ENCODE results near the gene ATAD5. TPM values are rescaled to one million over a fixed set of nuclear protein-coding genes. Genes with fewer than 3 reads are reported as not detected.
"Not testable (repeated sequence)": the region's sequence is repeated elsewhere in the genome, so short reads cannot be mapped to it uniquely, and the experiment has no call there.

Gene ATAD5
- total RNA-seq, 2 donors from 2014 or later = 2.0 to 3.1 TPM

GRCh38 chr17:30816165-30816564 is 15.6 kb upstream of the ATAD5 start:
- DNase-seq (ENCODE audit: low spot score) = no peak
- Histone ChIP-seq H3K27ac (no peak overlapping the region), H3K36me3 (no peaks in the 10 kb centered on the region), H3K4me1 (replicated peaks) (no peaks in the 10 kb centered on the region), H3K27me3 (replicated peaks; ENCODE audit: insufficient read depth) (no peaks in the 10 kb centered on the region), H3K9me3 (no peaks in the 10 kb centered on the region), H3K4me3 (no peak overlapping the region)
- TF ChIP-seq POLR2A (IDR thresholded peaks at IDR 0.05) (no peak), POLR2AphosphoS5 (IDR thresholded peaks at IDR 0.05) (no peak), CTCF (IDR thresholded peaks at IDR 0.05) (no peak)
- 91% methylated on average over 7 of the region's 7 CpGs for WGBS
- intact Hi-C loops (cut with DNase I) = no loop called here

GRCh38 chr17:30819971-30820705 is 11.6 kb upstream of the ATAD5 start:
- Histone ChIP-seq H3K4me3 (no peak overlapping the region), H3K9me3 (no peaks in the 10 kb centered on the region), H3K27me3 (replicated peaks; ENCODE audit: insufficient read depth) (no peaks in the 10 kb centered on the region), H3K36me3 (no peaks in the 10 kb centered on the region), H3K27ac (no peak overlapping the region), H3K4me1 (replicated peaks) (peaks cover 3% of the 10 kb centered on the region)
- WGBS = 76% methylated on average over 8 of the region's 8 CpGs
- no peak for TF ChIP-seq POLR2AphosphoS5 (IDR thresholded peaks at IDR 0.05)
- TF ChIP-seq POLR2A (IDR thresholded peaks at IDR 0.05) = no peak
- no peak for TF ChIP-seq CTCF (IDR thresholded peaks at IDR 0.05)
- no peak for DNase-seq (ENCODE audit: low spot score)
- intact Hi-C loops (cut with DNase I) = loop anchor here (10.0 kb wide), 1 partner anchor 345 kb away; the partner anchor contains the start of gene GOSR1

GRCh38 chr17:30821871-30822723 is 9.7 kb upstream of the ATAD5 start:
- H3K9me3 ChIP-seq = no peaks in the 10 kb centered on the region
- no peaks in the 10 kb centered on the region for H3K36me3 ChIP-seq
- H3K27ac ChIP-seq = no peak overlapping the region
- no peak overlapping the region for H3K4me3 ChIP-seq
- 39% methylated on average over 9 of the region's 9 CpGs for WGBS
- TF ChIP-seq CTCF (IDR thresholded peaks at IDR 0.05) = no peak
- no peak for TF ChIP-seq POLR2A (IDR thresholded peaks at IDR 0.05)
- no peak for TF ChIP-seq POLR2AphosphoS5 (IDR thresholded peaks at IDR 0.05)
- H3K27me3 ChIP-seq (replicated peaks; ENCODE audit: insufficient read depth) = no peaks in the 10 kb centered on the region
- DNase-seq (ENCODE audit: low spot score) = no peak
- H3K4me1 ChIP-seq (replicated peaks) = peaks cover 6% of the 10 kb centered on the region
- intact Hi-C loops (cut with DNase I) = loop anchor here (10.0 kb wide), 1 partner anchor 347 kb away; the partner anchor contains the start of gene GOSR1

- not testable (repeated sequence) for H3K9me3 ChIP-seq; H3K4me3 ChIP-seq; H3K27me3 ChIP-seq (replicated peaks; ENCODE audit: insufficient read depth); DNase-seq (ENCODE audit: low spot score); H3K4me1 ChIP-seq (replicated peaks); H3K27ac ChIP-seq; H3K36me3 ChIP-seq
- 88% methylated on average over 14 of the region's 14 CpGs for WGBS
- intact Hi-C loops (cut with DNase I) = loop anchor here (10.0 kb wide), 1 partner anchor 348 kb away; the partner anchor contains the start of gene GOSR1
These were observed 8.8 kb upstream of the ATAD5 start for GRCh38 chr17:30822919-30823318.

GRCh38 chr17:30823421-30823820 is 8.3 kb upstream of the ATAD5 start:
- H3K27me3 ChIP-seq (replicated peaks; ENCODE audit: insufficient read depth) = no peaks in the 10 kb centered on the region
- peaks cover 6% of the 10 kb centered on the region for H3K4me1 ChIP-seq (replicated peaks)
- TF ChIP-seq POLR2AphosphoS5 (IDR thresholded peaks at IDR 0.05) (no peak), POLR2A (IDR thresholded peaks at IDR 0.05) (no peak), CTCF (IDR thresholded peaks at IDR 0.05) (no peak)
- DNase-seq (ENCODE audit: low spot score) = no peak
- no peaks in the 10 kb centered on the region for H3K9me3 ChIP-seq
- H3K4me3 ChIP-seq = peak overlapping the region; percentile 69 to 72
- WGBS = 59% methylated on average over 7 of the region's 7 CpGs
- intact Hi-C loops (cut with DNase I) = loop anchor here (10.0 kb wide), 1 partner anchor 349 kb away; the partner anchor contains the start of gene GOSR1
- no peaks in the 10 kb centered on the region for H3K36me3 ChIP-seq
- no peak overlapping the region for H3K27ac ChIP-seq

Measured in prostate gland (tissue), 2 donors.